H4 (cell line): ENCODE results near the gene GMPPA. TPM values are rescaled to one million over a fixed set of nuclear protein-coding genes. Genes with fewer than 3 reads are reported as not detected.
A peak's percentile ranks its signal among the peaks of the same experiment; 100 is the strongest.

Source experiments
- DNase-seq: peaks from one replicate; pipeline ENCODE4 v3.0.0-alpha.2; 2015; ENCODE audit warnings: low spot score
- total RNA-seq: library from RNA; depleted of rRNA; stranded (reverse); fragments of >200 nt; shearing (Covaris generic); gene quantifications from 2 replicates; pipeline ENCODE4 v1.2.3, GENCODE V29; 2014

GMPPA gene
- total RNA-seq, 1 experiment from 2014 or later = 74.0 TPM

- no peak for DNase-seq
These were observed 12.2 kb upstream of the GMPPA start for GRCh38 chr2:219486380-219486959.

- DNase-seq = no peak
These were observed 10.4 kb upstream of the GMPPA start for GRCh38 chr2:219488149-219488843.

DNA sequence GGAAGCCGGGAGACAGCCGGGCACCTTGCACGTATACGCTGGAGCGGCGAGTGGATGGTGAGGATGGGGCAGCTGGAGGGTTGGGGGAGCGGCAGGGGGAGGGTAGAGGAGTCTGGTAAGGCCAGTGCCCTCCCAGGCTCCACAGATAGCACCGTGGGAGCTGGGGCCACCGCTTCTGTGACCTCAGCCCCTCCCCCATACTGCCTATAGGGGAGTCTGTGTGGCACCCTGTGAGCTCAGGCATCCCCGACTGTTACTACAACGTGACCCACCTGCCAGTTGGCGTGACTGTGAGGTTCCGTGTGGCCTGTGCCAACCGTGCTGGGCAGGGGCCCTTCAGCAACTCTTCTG lies 9.9 kb upstream of the GMPPA start:
- DNase-seq = no peak

GRCh38 chr2:219489315-219489714 lies 9.4 kb upstream of the GMPPA start:
- DNase-seq = no peak

DNA sequence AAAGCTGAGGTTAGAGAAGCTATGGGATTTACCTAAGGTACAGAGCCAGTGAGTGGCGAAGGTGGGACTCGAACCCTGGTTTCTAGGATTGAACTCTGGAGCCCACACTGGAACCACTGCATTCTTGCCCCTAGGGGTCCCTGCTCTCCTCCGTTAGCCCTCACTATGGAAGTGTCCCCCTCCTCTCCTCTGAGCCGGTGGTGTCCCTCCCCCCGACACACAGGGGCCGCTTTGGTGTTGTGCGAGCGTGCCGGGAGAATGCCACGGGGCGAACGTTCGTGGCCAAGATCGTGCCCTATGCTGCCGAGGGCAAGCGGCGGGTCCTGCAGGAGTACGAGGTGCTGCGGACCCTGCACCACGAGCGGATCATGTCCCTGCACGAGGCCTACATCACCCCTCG lies 8.5 kb upstream of the GMPPA start:
- DNase-seq = no peak

DNA sequence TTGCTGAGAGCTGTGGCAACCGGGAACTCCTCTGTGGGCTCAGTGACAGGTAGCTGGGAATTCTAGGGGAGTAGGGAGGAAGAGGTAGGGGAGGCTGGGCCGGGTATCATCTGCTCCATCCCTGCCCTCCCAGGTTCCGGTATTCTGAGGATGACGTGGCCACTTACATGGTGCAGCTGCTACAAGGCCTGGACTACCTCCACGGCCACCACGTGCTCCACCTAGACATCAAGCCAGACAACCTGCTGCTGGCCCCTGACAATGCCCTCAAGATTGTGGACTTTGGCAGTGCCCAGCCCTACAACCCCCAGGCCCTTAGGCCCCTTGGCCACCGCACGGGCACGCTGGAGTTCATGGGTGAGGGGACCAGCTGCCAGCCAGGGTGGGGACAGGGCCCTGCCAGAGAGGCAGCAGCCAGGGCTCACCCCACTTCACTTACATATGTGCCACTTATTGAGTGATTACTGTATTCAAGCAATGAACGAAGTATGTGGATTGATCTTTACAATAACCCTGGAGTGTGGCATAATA lies 8.0 kb upstream of the GMPPA start:
- no peak for DNase-seq

DNA sequence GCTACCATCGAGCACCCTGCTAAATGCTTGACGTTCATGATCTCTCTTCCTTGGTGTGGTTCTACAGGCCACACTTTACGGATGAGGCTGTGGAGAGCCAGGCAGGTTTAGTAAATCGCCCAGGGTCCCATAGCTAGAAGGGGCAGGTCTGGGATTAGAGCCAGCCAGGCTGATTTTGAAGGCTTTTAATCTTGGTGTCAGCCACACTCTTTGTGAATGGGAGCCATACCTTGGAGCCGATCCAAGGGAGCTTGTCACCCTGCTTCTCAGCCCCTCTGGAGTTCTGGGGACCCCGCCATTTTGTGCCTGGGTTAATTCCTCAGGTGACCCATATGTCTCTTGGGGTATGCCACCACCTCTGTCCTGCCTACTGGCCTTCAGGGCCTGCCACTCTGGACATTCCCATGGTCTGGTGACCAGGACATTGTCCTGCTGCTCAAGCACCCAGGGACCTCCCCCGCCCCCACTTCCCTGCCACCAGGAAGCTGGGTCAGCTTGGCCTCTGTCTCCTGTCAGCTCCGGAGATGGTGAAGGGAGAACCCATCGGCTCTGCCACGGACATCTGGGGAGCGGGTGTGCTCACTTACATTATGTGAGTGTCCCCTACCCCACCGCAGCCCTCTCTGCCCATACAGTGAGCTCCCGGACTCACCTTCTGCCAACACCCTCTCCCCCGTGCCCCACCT lies 7.3 kb upstream of the GMPPA start:
- no peak for DNase-seq

- no peak for DNase-seq
These were observed 6.1 kb upstream of the GMPPA start for GRCh38 chr2:219492575-219492974.

DNA sequence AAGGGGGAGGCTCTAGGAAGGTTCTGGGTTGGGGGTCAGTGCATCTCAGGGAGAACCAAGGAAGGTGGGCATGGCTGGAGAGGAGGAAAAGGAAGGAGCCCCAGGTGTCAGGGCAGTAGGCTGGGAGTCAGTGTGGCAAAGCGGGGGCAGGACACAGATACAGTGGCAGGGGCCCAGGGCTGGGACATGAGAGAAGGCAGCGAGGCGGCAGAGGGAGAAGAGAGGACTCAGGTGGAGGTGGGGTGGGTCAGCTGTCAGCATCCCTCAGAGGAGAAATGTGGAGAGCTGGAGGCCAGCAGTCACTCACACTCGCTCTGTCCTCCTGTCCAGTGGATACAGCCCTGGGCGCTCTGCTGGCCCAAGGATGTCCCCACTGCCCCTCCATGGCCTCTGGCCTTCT lies 5.6 kb upstream of the GMPPA start:
- DNase-seq = no peak

DNA sequence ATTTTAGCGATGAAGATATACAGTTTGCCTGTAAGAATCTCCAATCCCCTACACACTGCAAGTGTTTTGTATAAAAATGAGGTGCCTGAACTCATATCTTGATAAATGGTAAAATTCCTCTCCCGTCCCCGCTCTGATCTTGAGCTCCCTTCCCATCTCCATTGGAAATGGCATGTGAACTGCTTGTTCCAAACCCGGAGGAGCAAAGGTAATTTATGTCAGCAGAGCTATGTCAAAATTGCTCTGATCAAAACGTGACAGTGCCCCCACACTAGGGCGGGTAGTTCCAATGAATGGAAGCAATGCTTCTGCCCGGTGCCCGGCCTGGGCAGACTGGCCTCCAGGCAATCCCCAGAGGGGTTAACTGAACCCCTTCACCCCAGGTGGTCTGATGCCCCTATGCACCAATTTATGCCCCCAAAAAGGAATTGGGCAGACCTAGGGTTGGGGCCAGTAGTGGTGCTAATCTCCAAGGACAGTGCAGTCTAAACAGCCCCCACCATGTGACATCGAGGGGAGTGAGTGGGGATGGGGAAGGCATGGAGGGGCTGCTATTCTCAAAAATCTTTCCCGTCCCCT lies 3.6 kb upstream of the GMPPA start:
- DNase-seq = no peak

DNA sequence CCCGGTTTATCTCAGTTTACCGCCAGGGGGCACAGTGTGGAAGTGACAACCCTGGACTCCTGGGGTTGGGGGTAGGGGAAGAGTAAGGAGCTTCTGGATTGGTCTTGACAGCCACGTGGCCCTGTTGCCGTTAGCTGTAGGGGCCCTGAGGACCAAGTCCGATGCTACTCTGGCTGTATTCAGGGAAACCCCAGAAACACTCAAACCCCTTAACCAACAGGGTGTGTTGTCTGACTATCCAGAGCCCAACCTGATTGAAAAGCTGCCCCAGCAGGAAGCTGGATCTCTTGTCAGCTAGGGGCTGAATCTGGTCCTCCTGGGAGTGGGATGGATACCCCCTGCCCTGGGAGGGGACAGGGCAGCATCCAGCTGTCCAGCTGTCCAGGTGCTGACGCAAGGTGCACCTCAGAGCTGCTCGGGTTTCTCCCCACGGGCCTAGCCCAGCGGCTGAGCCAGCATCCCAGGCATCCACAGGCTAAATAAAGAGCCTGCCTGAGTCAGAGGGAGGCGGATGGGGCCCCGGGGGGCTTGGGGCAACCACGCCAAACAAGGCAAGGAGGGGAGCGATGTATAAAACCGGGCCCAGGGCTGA lies 3.1 kb upstream of the GMPPA start:
- peak; percentile 53 for DNase-seq

GRCh38 chr2:219496247-219496824 lies 2.4 kb upstream of the GMPPA start:
- DNase-seq = no peak

DNA sequence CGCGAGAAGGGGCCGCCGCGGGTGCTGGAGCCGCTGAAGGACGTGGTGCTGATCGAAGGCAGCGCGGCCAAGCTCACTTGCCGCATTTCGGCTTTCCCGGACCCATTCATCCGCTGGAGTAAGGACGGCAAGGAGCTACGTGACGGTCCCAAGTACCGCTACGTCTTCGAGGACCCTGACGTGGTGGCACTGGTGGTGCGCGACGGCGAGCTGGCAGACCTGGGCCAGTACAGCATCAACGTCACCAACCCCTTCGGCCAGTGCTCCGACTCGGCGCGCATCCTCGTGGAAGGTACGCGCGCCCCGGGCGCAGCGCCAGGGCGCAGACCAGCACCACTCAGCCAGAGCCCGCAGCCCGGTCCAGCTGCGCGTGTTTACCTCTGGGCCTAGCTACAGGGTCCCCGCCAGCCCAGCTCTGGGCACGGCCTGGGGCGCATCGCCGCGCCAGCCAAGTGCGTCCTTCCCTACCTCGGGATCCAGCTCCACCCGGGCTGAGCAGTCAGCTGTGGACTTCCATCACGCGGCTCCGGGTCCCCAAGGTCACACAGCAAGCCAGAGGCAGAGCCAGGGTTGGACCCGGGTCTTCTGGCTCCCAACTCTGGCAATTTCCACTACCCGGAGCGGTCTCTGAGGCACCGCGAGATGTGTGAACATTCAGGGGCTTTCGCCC lies 1.7 kb upstream of the GMPPA start:
- DNase-seq = no peak

DNA sequence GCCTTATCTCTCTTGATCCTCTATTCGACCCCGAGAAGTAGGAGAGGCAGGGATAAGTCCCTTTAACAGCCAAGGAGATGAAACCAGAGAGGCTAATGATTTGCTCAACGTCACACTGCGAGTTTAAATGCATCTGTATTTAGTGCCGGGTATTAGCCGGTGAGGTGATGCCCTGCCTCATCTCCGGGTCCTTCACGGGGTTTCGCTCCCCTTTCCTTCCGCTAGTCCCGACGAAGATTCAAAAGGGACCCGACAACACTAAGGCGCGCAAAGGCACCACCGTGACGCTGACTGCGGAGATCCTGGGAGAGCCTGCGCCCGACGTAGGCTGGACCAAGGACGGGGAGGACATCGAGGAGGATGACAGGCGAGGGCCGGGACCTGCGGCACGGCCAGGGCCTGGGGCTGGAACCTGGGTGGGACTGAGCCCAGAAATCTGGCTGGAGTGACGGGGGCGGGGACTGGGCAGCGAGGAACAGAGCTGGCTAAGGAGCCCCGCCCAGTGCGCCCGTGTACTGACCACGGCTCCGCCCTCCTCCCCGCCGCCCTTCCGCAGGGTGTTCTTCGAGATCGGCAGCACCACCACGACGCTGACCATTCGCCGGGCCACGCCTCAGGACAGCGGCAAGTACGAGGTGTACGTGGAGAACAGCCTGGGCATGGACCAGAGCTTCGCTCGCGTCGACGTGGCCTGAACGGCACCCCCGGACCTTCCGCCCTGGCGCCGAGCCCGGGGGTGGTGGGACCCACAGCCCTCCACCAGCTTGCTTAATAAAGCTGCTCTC lies 1.0 kb upstream of the GMPPA start:
- DNase-seq = peak; percentile 72

DNA sequence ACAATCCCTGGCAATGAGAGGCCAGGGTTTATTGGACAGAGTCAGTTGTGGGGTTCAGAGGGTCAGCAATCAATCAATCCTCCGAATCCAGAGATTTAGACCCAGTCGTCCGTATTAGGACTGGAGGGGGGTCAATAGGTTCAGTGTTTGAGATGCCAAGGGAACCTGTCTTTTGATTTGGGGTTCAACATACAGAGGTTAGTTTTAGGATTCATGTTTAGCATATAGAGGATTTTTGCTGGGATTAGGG lies 292 bp downstream of the GMPPA start:
- no peak for DNase-seq

GRCh38 chr2:219499555-219499954 lies 864 bp downstream of the GMPPA start:
- no peak for DNase-seq

- peak; percentile 21 for DNase-seq
These were observed 1.4 kb downstream of the GMPPA start for GRCh38 chr2:219500135-219500534.

GRCh38 chr2:219501849-219502248 lies 3.2 kb downstream of the GMPPA start:
- no peak for DNase-seq

DNA sequence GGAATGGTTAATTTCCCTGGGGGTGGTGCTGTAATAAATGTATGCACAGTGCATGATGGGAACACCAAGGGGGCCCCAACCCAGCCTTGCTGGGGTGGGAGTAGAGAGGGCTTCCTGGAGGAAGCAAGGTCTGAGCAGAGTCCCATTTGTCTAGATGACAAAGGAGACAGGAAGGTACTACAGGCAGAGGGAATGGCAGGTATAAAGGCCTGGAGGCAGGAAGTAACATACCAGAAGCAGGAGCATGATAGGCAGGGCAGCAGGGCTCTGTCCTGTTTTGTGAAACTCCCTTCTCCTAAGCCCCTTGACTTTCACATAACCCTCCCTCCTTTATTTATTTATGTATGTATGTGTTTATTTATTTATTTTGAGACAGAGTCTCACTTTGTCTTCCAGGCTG lies 3.9 kb downstream of the GMPPA start:
- no peak for DNase-seq

DNA sequence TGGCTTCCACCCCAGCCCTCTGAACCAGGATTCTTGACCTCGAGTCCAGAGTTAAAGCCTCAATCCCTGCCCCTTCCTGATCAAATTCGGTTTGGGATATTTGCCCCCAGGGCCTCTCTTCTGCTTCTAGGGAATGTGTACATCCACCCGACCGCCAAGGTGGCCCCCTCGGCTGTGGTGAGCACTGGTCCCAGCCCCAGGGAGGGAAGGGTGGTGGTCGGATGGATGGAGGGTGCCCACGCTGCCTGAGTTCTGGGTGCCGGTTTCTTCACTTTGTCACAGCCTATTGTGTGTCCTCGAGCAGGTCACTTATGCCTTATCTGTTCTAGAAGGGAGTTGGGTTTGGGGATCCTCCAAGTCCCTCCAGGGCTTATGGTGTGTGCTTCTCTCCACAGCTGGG lies 6.9 kb downstream of the GMPPA start:
- no peak for DNase-seq
